GM12878 (cell line): ENCODE measurements around the gene NT5DC4.

ENCODE experiments used
- CHD4 ChIP-seq: fragments of 200-600 bp; sonication (generic); IDR thresholded peaks from 2 replicates; pipeline ENCODE4 v1.6.1; 2016; ENCODE audit warnings: mild to moderate bottlenecking
- POLR2A ChIP-seq: IDR thresholded peaks from 2 replicates; pipeline ENCODE4 v1.6.1; 2011; ENCODE audit warnings: low read depth, mild to moderate bottlenecking, low read length
- POLR2AphosphoS5 ChIP-seq: IDR thresholded peaks from 2 replicates; pipeline ENCODE4 v1.6.1; 2011; ENCODE audit warnings: mild to moderate bottlenecking, low read length, inconsistent platforms
- TAF1 ChIP-seq: IDR thresholded peaks from 2 replicates; pipeline ENCODE4 v1.6.1; 2011; ENCODE audit warnings: mild to moderate bottlenecking, low read depth, low read length, borderline replicate concordance
- ZBED1 ChIP-seq: IDR thresholded peaks from 2 replicates; pipeline ENCODE4 v1.6.1; 2016; ENCODE audit warnings: borderline replicate concordance
- TF ChIP-seq, protein P1 (sequence below), 3 experiments: IDR thresholded peaks in 2 of 3; conservative IDR thresholded peaks in 1 of 3; 2 replicates each; pipeline ENCODE4 v1.5.1; 2011; ENCODE audit warnings: low read depth in 3 of 3, low read length in 3 of 3, mild to moderate bottlenecking in 3 of 3, control low read depth in 2 of 3, moderate library complexity in 2 of 3, inconsistent platforms in 1 of 3, mixed read lengths in 1 of 3; ENCODE audit not compliant: control insufficient read depth in 2 of 3, insufficient read depth in 1 of 3; ENCODE audit errors: extremely low read depth in 1 of 3
- TF ChIP-seq, protein P2 (sequence below): IDR thresholded peaks from 2 replicates; pipeline ENCODE4 v1.6.1; 2011; ENCODE audit warnings: mild to moderate bottlenecking, low read depth, low read length, moderate library complexity; ENCODE audit not compliant: insufficient replicate concordance

DNA sequence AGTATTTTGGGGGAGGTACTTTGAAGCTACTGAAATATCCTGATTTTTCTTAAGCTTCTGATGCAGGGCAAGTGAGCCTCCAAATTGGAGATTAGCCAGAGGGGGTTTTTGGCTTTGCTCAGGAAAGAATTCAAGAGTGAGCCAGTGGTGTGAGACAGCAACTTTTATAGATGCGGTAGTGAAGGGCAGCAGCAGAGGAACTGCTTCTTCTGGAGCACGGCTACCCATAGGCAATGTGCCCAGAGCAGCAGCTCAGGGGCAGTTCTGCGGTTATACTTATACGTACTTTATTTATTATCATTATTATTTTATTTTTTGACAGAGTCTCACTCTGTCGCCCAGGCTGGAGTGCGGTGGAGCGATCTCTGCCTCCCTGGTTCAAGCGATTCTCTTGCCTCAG, 19.8 kb upstream of the NT5DC4 start:
- TF ChIP-seq, protein P1, sequence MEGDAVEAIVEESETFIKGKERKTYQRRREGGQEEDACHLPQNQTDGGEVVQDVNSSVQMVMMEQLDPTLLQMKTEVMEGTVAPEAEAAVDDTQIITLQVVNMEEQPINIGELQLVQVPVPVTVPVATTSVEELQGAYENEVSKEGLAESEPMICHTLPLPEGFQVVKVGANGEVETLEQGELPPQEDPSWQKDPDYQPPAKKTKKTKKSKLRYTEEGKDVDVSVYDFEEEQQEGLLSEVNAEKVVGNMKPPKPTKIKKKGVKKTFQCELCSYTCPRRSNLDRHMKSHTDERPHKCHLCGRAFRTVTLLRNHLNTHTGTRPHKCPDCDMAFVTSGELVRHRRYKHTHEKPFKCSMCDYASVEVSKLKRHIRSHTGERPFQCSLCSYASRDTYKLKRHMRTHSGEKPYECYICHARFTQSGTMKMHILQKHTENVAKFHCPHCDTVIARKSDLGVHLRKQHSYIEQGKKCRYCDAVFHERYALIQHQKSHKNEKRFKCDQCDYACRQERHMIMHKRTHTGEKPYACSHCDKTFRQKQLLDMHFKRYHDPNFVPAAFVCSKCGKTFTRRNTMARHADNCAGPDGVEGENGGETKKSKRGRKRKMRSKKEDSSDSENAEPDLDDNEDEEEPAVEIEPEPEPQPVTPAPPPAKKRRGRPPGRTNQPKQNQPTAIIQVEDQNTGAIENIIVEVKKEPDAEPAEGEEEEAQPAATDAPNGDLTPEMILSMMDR (IDR thresholded peaks at IDR 0.05 in 2 of 3, conservative IDR thresholded peaks at IDR 0.05 in 1 of 3; ENCODE audit: control insufficient read depth in 2 of 3, extremely low read depth in 1 of 3, insufficient read depth in 1 of 3, low read depth in 3 of 3, low read length in 3 of 3) = no peak
- TF ChIP-seq, protein P2, sequence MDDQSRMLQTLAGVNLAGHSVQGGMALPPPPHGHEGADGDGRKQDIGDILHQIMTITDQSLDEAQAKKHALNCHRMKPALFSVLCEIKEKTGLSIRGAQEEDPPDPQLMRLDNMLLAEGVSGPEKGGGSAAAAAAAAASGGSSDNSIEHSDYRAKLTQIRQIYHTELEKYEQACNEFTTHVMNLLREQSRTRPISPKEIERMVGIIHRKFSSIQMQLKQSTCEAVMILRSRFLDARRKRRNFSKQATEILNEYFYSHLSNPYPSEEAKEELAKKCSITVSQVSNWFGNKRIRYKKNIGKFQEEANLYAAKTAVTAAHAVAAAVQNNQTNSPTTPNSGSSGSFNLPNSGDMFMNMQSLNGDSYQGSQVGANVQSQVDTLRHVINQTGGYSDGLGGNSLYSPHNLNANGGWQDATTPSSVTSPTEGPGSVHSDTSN = no peak
- TF ChIP-seq ZBED1 = no peak
- TF ChIP-seq POLR2A = no peak
- TF ChIP-seq POLR2AphosphoS5 = no peak
- no peak for TF ChIP-seq CHD4
- no peak for TF ChIP-seq TAF1
